HG02571 (cell line): Measurements from ENCODE around the gene SOX10.
"Not testable (repeated sequence)": the region's sequence is repeated elsewhere in the genome, so short reads cannot be mapped to it uniquely, and the experiment has no call there.

Experiments
- ATAC-seq: cut with Tn5 transposase; IDR thresholded peaks from one replicate; pipeline ENCODE4 v1.9.1; 2021; ENCODE audit warnings: mild to moderate bottlenecking, moderate library complexity; ENCODE audit not compliant: unreplicated experiment

SOX10 gene

GRCh38 chr22:37986371-37986770 lies 2.0 kb upstream of the SOX10 start:
- no peak for ATAC-seq

GRCh38 chr22:37985751-37986281 lies 1.5 kb upstream of the SOX10 start:
- no peak for ATAC-seq

- ATAC-seq, result no peak
These were observed 763 bp upstream of the SOX10 start for GRCh38 chr22:37985050-37985585.

- no peak for ATAC-seq
These were observed 1.2 kb downstream of the SOX10 start for GRCh38 chr22:37982938-37983859.

GRCh38 chr22:37982151-37982785 lies 2.1 kb downstream of the SOX10 start:
- ATAC-seq, result no peak

GRCh38 chr22:37981282-37982011 lies 2.9 kb downstream of the SOX10 start:
- no peak for ATAC-seq

- no peak for ATAC-seq
These were observed 4.6 kb downstream of the SOX10 start for GRCh38 chr22:37979782-37980181.

GRCh38 chr22:37976547-37976946 lies 7.8 kb downstream of the SOX10 start:
- ATAC-seq, result no peak

GRCh38 chr22:37976022-37976421 lies 8.3 kb downstream of the SOX10 start:
- not testable (repeated sequence) for ATAC-seq

- ATAC-seq, result no peak
These were observed 9.2 kb downstream of the SOX10 start for GRCh38 chr22:37975153-37975552.

GRCh38 chr22:37973271-37974170 lies 10.8 kb downstream of the SOX10 start:
- ATAC-seq, result no peak

- ATAC-seq, result no peak
These were observed 11.8 kb downstream of the SOX10 start for GRCh38 chr22:37972527-37972926.

GRCh38 chr22:37971475-37972434 lies 12.6 kb downstream of the SOX10 start:
- no peak for ATAC-seq

GRCh38 chr22:37970864-37971263 lies 13.5 kb downstream of the SOX10 start:
- ATAC-seq, result no peak

- no peak for ATAC-seq
These were observed 15.7 kb downstream of the SOX10 start for GRCh38 chr22:37968452-37969251.

- no peak for ATAC-seq
These were observed 16.5 kb downstream of the SOX10 start for GRCh38 chr22:37967637-37968451.

GRCh38 chr22:37967147-37967546 lies 17.2 kb downstream of the SOX10 start:
- ATAC-seq, result no peak
